GM21619 (cell line): ENCODE data around the gene NSUN7.

Experiments
- ATAC-seq: cut with Tn5 transposase; IDR thresholded peaks from one replicate; pipeline ENCODE4 v1.9.1; 2021; ENCODE audit not compliant: unreplicated experiment

The NSUN7 gene

GRCh38 chr4:40845154-40845835 is 95.5 kb downstream of the NSUN7 start:
- no peak for ATAC-seq

GRCh38 chr4:40846532-40846931 is 96.8 kb downstream of the NSUN7 start:
- ATAC-seq: no peak

GRCh38 chr4:40848251-40848650 is 98.5 kb downstream of the NSUN7 start:
- no peak for ATAC-seq

GRCh38 chr4:40848940-40849339 is 99.2 kb downstream of the NSUN7 start:
- ATAC-seq: no peak

GRCh38 chr4:40850496-40850895 is 100.7 kb downstream of the NSUN7 start:
- no peak for ATAC-seq

- no peak for ATAC-seq
These were observed 106.6 kb downstream of the NSUN7 start for GRCh38 chr4:40856277-40856839.

- peak; percentile 93 for ATAC-seq
These were observed 107.1 kb downstream of the NSUN7 start for GRCh38 chr4:40856840-40857362.

- ATAC-seq: no peak
These were observed 108.2 kb downstream of the NSUN7 start for GRCh38 chr4:40857956-40858355.

- no peak for ATAC-seq
These were observed 109.2 kb downstream of the NSUN7 start for GRCh38 chr4:40858962-40859361.
